ENCODE measurements around the gene RAB36. TPM values are rescaled to one million over a fixed set of nuclear protein-coding genes. Genes with fewer than 3 reads are reported as not detected.

RAB36 gene
- total and polyA plus RNA-seq, 2 donors (not counting 1 experiment from before 2014, with no cell fraction given) = 1.1 to 3.3 TPM

DNA sequence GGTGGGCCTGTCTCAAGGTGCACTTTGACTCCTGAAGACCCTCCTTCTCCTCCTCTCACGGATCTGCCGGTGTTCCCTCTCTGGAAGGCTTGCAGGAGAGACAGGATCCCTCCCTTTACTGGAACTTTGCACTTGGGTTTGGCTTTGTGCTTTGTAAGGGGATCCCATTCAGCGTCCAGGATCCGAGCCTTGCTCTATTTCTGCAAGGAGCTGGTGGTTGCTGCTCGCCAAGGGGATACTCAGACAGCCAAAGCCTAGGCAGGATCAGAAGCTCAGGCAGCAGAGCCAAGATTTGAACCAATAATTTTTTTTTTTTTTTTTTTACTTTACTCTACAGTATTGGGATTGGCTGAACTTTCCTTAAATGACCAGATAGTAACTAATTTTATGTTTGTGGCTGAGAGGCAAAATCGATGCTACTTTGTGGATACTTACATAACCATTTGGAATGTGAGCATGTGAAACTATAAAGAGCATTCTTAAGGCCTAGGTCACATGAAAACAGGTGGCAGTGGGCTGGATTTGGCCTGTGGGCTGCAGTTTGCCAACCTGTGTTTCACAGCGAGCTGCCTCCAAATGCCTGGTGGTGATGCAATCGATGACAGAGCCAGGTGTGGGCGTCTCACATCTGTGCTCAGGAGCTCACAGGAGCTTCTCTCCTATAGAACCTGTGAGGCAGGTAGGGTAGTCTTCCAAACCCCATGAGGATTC lies 60.2 kb downstream of the RAB36 start:
- H3K4me3 ChIP-seq (ENCODE audit: control extremely low read depth in 1 of 5, extremely low read depth in 1 of 5, insufficient read depth in 1 of 5, low read depth in 2 of 5, low read length in 4 of 5) = no peak overlapping the region
- Mint-ChIP-seq H3K9me3 (ENCODE audit: insufficient read depth) (no peaks in the 10 kb centered on the region), H3K27me3 (peaks cover under 1% of the 10 kb centered on the region), H3K27ac (no peak overlapping the region), H3K4me1 (peaks cover 32% of the 10 kb centered on the region), H3K4me3 (no peak overlapping the region)
- H3K27me3 ChIP-seq (replicated peaks in 1 of 4; ENCODE audit: control extremely low read depth in 1 of 4, control insufficient read depth in 3 of 4, insufficient read depth in 4 of 4, low read length in 3 of 4) = no peaks in the 10 kb centered on the region
- H3K79me2 ChIP-seq (ENCODE audit: control insufficient read depth, insufficient read depth, low read length) = peaks cover 43% of the 10 kb centered on the region
- no peak overlapping the region for H2AFZ ChIP-seq (ENCODE audit: insufficient read depth, low read depth, low read length, poor library complexity, severe bottlenecking)
- ATAC-seq (ENCODE audit: low read depth) (no peak), DNase-seq (no peak)
- H3K9ac ChIP-seq (ENCODE audit: low read length) = no peak overlapping the region
- no peak overlapping the region for H3K4me2 ChIP-seq (replicated peaks; ENCODE audit: low read depth, low read length, poor library complexity, severe bottlenecking)
- peaks cover 36% of the 10 kb centered on the region for H4K20me1 ChIP-seq (ENCODE audit: control insufficient read depth, insufficient read depth, low read length, poor library complexity, severe bottlenecking)
- intact Hi-C loops (cut with micrococcal nuclease) = no loop called here
- 97% methylated on average over 5 of the region's 9 CpGs for WGBS (ENCODE audit: insufficient coverage)
- TF ChIP-seq EZH2 (IDR thresholded peaks at IDR 0.05; ENCODE audit: borderline replicate concordance, insufficient read depth, low read depth, low read length, poor library complexity, severe bottlenecking) = no peak
- TF ChIP-seq, protein P1, sequence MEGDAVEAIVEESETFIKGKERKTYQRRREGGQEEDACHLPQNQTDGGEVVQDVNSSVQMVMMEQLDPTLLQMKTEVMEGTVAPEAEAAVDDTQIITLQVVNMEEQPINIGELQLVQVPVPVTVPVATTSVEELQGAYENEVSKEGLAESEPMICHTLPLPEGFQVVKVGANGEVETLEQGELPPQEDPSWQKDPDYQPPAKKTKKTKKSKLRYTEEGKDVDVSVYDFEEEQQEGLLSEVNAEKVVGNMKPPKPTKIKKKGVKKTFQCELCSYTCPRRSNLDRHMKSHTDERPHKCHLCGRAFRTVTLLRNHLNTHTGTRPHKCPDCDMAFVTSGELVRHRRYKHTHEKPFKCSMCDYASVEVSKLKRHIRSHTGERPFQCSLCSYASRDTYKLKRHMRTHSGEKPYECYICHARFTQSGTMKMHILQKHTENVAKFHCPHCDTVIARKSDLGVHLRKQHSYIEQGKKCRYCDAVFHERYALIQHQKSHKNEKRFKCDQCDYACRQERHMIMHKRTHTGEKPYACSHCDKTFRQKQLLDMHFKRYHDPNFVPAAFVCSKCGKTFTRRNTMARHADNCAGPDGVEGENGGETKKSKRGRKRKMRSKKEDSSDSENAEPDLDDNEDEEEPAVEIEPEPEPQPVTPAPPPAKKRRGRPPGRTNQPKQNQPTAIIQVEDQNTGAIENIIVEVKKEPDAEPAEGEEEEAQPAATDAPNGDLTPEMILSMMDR (IDR thresholded peaks at IDR 0.05) = no peak
- CTCF ChIA-PET = interaction anchor here (0.8 to 1.9 kb wide), 3 partner anchors 15 to 76 kb away, joined by 3 to 7 read pairs (median 4); no protein-coding TSS in a partner anchor
- POLR2A ChIA-PET = interaction anchor here (0.7 kb wide), 1 partner anchor 24 kb away, joined by 3 read pairs; no protein-coding TSS in a partner anchor
- H3K4me1 ChIP-seq (ENCODE audit: control insufficient read depth in 2 of 2, insufficient read depth in 2 of 2, low read length in 2 of 2) = peaks cover 18 to 23% of the 10 kb centered on the region in 2 donors
- no peak overlapping the region for H3K27ac ChIP-seq (ENCODE audit: low read length in 2 of 2)
- H3K36me3 ChIP-seq (replicated peaks in 1 of 2; ENCODE audit: control extremely low read depth in 1 of 2, control insufficient read depth in 1 of 2, extremely low read depth in 1 of 2, insufficient read depth in 2 of 2, low read length in 1 of 2) = peaks cover 0 to 6% of the 10 kb centered on the region in 2 experiments
- H3K9me3 ChIP-seq (ENCODE audit: control extremely low read depth in 1 of 3, control insufficient read depth in 2 of 3, insufficient read depth in 1 of 3, low read length in 2 of 3) = no peaks in the 10 kb centered on the region

DNA sequence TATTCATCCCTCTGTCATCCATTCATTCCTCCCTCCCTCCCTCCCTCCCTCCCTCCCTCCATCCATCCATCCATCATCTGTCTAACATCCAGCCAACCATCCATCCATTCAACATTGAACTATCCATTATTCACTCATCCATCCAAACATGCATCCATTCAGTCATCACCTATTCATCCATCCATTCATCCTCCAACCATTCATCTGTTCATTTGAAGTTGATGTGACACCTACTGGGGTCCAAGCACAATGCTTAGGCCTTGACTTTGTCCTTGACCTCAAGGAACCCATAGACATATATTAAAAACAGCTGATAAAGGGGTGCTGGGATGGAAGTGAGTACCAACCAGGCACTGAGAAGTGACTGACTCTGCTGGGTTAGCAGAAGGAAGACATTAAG lies 61.6 kb downstream of the RAB36 start:
- no peak overlapping the region for H3K4me3 ChIP-seq (ENCODE audit: control extremely low read depth in 1 of 5, extremely low read depth in 1 of 5, insufficient read depth in 1 of 5, low read depth in 2 of 5, low read length in 4 of 5)
- H2AFZ ChIP-seq (ENCODE audit: insufficient read depth, low read depth, low read length, poor library complexity, severe bottlenecking) = no peak overlapping the region
- H3K36me3 ChIP-seq (replicated peaks in 1 of 2; ENCODE audit: control extremely low read depth in 1 of 2, control insufficient read depth in 1 of 2, extremely low read depth in 1 of 2, insufficient read depth in 2 of 2, low read length in 1 of 2) = peaks cover 0 to 6% of the 10 kb centered on the region in 2 experiments
- no peak overlapping the region for H3K9ac ChIP-seq (ENCODE audit: low read length)
- peaks cover 40% of the 10 kb centered on the region for H4K20me1 ChIP-seq (ENCODE audit: control insufficient read depth, insufficient read depth, low read length, poor library complexity, severe bottlenecking)
- ChIA-PET CTCF (interaction anchor here (0.8 to 3.8 kb wide), 5 partner anchors 12 to 453 kb away, joined by 3 to 13 read pairs (median 3); no protein-coding TSS in a partner anchor), POLR2A (interaction anchor here (0.6 to 2.0 kb wide), 4 partner anchors 8 to 637 kb away, joined by 3 to 14 read pairs (median 6); no protein-coding TSS in a partner anchor)
- intact Hi-C loops (cut with micrococcal nuclease) = no loop called here
- no peak overlapping the region for H3K27ac ChIP-seq (ENCODE audit: low read length in 2 of 2)
- peaks cover 54% of the 10 kb centered on the region for H3K79me2 ChIP-seq (ENCODE audit: control insufficient read depth, insufficient read depth, low read length)
- peaks cover 33% of the 10 kb centered on the region for H3K4me1 Mint-ChIP-seq
- H3K4me3 Mint-ChIP-seq = no peak overlapping the region
- no peak for ATAC-seq (ENCODE audit: low read depth)
- no peaks in the 10 kb centered on the region for H3K9me3 ChIP-seq (ENCODE audit: control extremely low read depth in 1 of 3, control insufficient read depth in 2 of 3, insufficient read depth in 1 of 3, low read length in 2 of 3)
- no peak overlapping the region for H3K4me2 ChIP-seq (replicated peaks; ENCODE audit: low read depth, low read length, poor library complexity, severe bottlenecking)
- H3K9me3 Mint-ChIP-seq (ENCODE audit: insufficient read depth) = no peaks in the 10 kb centered on the region
- DNase-seq = no peak
- peaks cover 5% of the 10 kb centered on the region for H3K27me3 Mint-ChIP-seq
- no peaks in the 10 kb centered on the region for H3K27me3 ChIP-seq (replicated peaks in 1 of 4; ENCODE audit: control extremely low read depth in 1 of 4, control insufficient read depth in 3 of 4, insufficient read depth in 4 of 4, low read length in 3 of 4)
- H3K27ac Mint-ChIP-seq = no peak overlapping the region
- peaks cover 18 to 23% of the 10 kb centered on the region in 2 donors for H3K4me1 ChIP-seq (ENCODE audit: control insufficient read depth in 2 of 2, insufficient read depth in 2 of 2, low read length in 2 of 2)
- no peak for TF ChIP-seq EZH2 (IDR thresholded peaks at IDR 0.05; ENCODE audit: borderline replicate concordance, insufficient read depth, low read depth, low read length, poor library complexity, severe bottlenecking)
- TF ChIP-seq, protein P1 (IDR thresholded peaks at IDR 0.05) = no peak

Data from B cell (primary cell).